K562 (cell line): ENCODE results near the gene PRAME. TPM values are rescaled to one million over a fixed set of nuclear protein-coding genes. Genes with fewer than 3 reads are reported as not detected.
A peak's percentile ranks its signal among the peaks of the same experiment; 100 is the strongest.

ENCODE experiments used
- ATAC-seq: fragments of 200-7000 bp; cut with Tn5 transposase; 3 replicates; pipeline ENCODE4 v1.9.1; 2020; ENCODE audit warnings: moderate library complexity
- BruUV-seq: library from RNA; stranded (reverse); fragments of 400-500 nt; replicated peaks from 2 replicates; lab custom pipeline; 2021; lab: Mats Ljungman, UMichigan
- CTCF ChIA-PET: fragments of 300-600 bp; formaldehyde crosslinking; extraction: SDS; loops from one replicate; lab custom pipeline; 2021; ENCODE audit warnings: low intra/inter-chr PET ratio; lab: Yijun Ruan, JAX
- POLR2A ChIA-PET: fragments of 300-600, 350-650 bp; sonication (Branson Sonifier 250); formaldehyde crosslinking; extraction: SDS; loops from one replicate; lab custom pipeline; 2021; ENCODE audit warnings: antibody characterized with exemption, inconsistent platforms; lab: Yijun Ruan, JAX
- DNase-seq, 4 experiments: peaks; one replicate each; pipeline versions ENCODE4 v3.0.0 to v3.0.0-alpha.2; 2011 to 2018; ENCODE audit warnings: low spot score in 3 of 4, mixed read lengths in 3 of 4; ENCODE audit errors: extremely low read depth in 1 of 4
- FAIRE-seq: peaks from 2 replicates; lab custom pipeline; 2011; peaks lifted over from hg19 to GRCh38; lab: Jason Lieb, UNC
- H2AFZ ChIP-seq: 2 replicates; pipeline ENCODE4 v1.6.0; 2011; ENCODE audit warnings: low read depth, low read length, control low read depth, inconsistent platforms
- H3K27ac ChIP-seq: fragments of 200-600 bp; 3 replicates; pipeline ENCODE4 v1.8.0; 2011; ENCODE audit warnings: low read depth, mild to moderate bottlenecking, control low read depth, inconsistent platforms, low read length, moderate library complexity, mixed read lengths; ENCODE audit errors: extremely low read depth
- H3K27me3 ChIP-seq, 2 experiments: fragments of 300-600 bp in 1 of 2; 2 replicates in 1 of 2; 3 replicates in 1 of 2; pipeline versions ENCODE4 v1.6.0 to v1.8.0; 2011; ENCODE audit warnings: inconsistent platforms in 2 of 2, low read length in 2 of 2, mild to moderate bottlenecking in 1 of 2, mixed read lengths in 1 of 2, moderate library complexity in 1 of 2; ENCODE audit not compliant: control insufficient read depth in 2 of 2, insufficient read depth in 2 of 2
- H3K36me3 ChIP-seq: fragments of 300-600 bp; 3 replicates; pipeline ENCODE4 v1.8.0; 2011; ENCODE audit warnings: mild to moderate bottlenecking, low read length, inconsistent platforms; ENCODE audit not compliant: control insufficient read depth, insufficient read depth
- H3K4me1 ChIP-seq, 2 experiments: fragments of 200-600 bp in 1 of 2; replicated peaks in 1 of 2; 2 replicates in 1 of 2; 3 replicates in 1 of 2; pipeline versions ENCODE4 v1.5.1 to v1.8.0; 2011; ENCODE audit warnings: inconsistent platforms in 2 of 2, low read length in 2 of 2, mild to moderate bottlenecking in 1 of 2, mixed read lengths in 1 of 2, moderate library complexity in 1 of 2; ENCODE audit not compliant: control insufficient read depth in 2 of 2, insufficient read depth in 2 of 2
- H3K4me2 ChIP-seq: 2 replicates; pipeline ENCODE4 v1.6.1; 2011; ENCODE audit warnings: low read length, control low read depth, inconsistent platforms, mixed read lengths; ENCODE audit not compliant: insufficient read depth
- H3K4me3 ChIP-seq: fragments of 200-600 bp; sonication (generic), shearing (Covaris generic); 2 replicates; pipeline ENCODE4 v1.5.1; 2016; ENCODE audit warnings: control low read depth, inconsistent platforms
- H3K79me2 ChIP-seq: fragments of 200-600 bp; 3 replicates; pipeline ENCODE4 v1.8.0; 2011; ENCODE audit warnings: low read length, inconsistent platforms; ENCODE audit not compliant: control insufficient read depth, insufficient read depth
- H3K9ac ChIP-seq, 2 experiments: 2 replicates each; pipeline versions ENCODE4 v1.6.0 to v1.6.1; 2011; ENCODE audit warnings: low read depth in 2 of 2, low read length in 2 of 2, control low read depth in 1 of 2, inconsistent platforms in 1 of 2, mild to moderate bottlenecking in 1 of 2, mixed read lengths in 1 of 2; ENCODE audit not compliant: insufficient read depth in 1 of 2
- H3K9me1 ChIP-seq: one replicate; pipeline ENCODE4 v1.6.0; 2011; ENCODE audit warnings: inconsistent platforms, mild to moderate bottlenecking, low read length, moderate library complexity; ENCODE audit not compliant: control insufficient read depth, insufficient read depth
- H3K9me3 ChIP-seq: replicated peaks from 2 replicates; pipeline ENCODE4 v1.5.1; 2011; ENCODE audit warnings: low read depth, low read length, inconsistent platforms; ENCODE audit not compliant: control insufficient read depth, insufficient read depth
- H4K20me1 ChIP-seq: replicated peaks from 2 replicates; pipeline ENCODE4 v1.6.1; 2011; ENCODE audit warnings: low read length, inconsistent platforms, mixed read lengths; ENCODE audit not compliant: control insufficient read depth, insufficient read depth
- HMGXB4 ChIP-seq: sonication (generic); formaldehyde crosslinking; IDR thresholded peaks from 2 replicates; pipeline ENCODE4 v1.8.1; 2023; ENCODE audit warnings: mild to moderate bottlenecking, missing genetic modification reagents
- MIER1 ChIP-seq: fragments of 450-650 bp; IDR thresholded peaks from 2 replicates; pipeline ENCODE4 v1.6.1; 2016; ENCODE audit warnings: antibody characterized with exemption, mild to moderate bottlenecking, low read depth
- MLX ChIP-seq, 2 experiments: fragments of 450-650 bp in 1 of 2; sonication (generic) in 1 of 2; formaldehyde crosslinking; conservative IDR thresholded peaks; 2 replicates each; pipeline versions ENCODE4 v1.4.0 to v1.8.1; 2020 to 2022; ENCODE audit warnings: mild to moderate bottlenecking in 1 of 2, missing genetic modification reagents in 1 of 2
- RB1 ChIP-seq: fragments of 450-650 bp; IDR thresholded peaks from 2 replicates; pipeline ENCODE4 v1.6.1; 2017; ENCODE audit warnings: low read depth, mild to moderate bottlenecking
- U2AF1 ChIP-seq: fragments of 200-400 bp; formaldehyde crosslinking; optimal IDR thresholded peaks from 2 replicates; pipeline ENCODE3; 2017; ENCODE audit warnings: mild to moderate bottlenecking, low read depth, low read length, moderate library complexity
- ZNF445 ChIP-seq: fragments of 250-450 bp; sonication (Bioruptor Pico); IDR thresholded peaks from 2 replicates; pipeline ENCODE4 v1.4.0; 2020; ENCODE audit warnings: low read depth, mild to moderate bottlenecking, moderate library complexity
- ZNF639 ChIP-seq, 2 experiments: fragments of 200-800 bp in 1 of 2; sonication (Bioruptor generic) in 1 of 2; sonication (generic) in 1 of 2; formaldehyde crosslinking in 1 of 2; IDR thresholded peaks in 1 of 2; conservative IDR thresholded peaks in 1 of 2; 2 replicates each; pipeline versions ENCODE4 v1.5.0 to v1.6.1; 2016 to 2020; ENCODE audit warnings: missing compliant biosample characterization in 1 of 2, missing genetic modification characterization in 1 of 2, missing genetic modification reagents in 1 of 2
- ZNF785 ChIP-seq: fragments of 250-450 bp; sonication (Bioruptor Pico); IDR thresholded peaks from 2 replicates; pipeline ENCODE4 v1.4.0; 2020; ENCODE audit warnings: mild to moderate bottlenecking
- WGBS: fragments of 100-300 bp; shearing (Covaris generic); methylation state at CpG from one replicate; pipeline ENCODE4 v1.1.6; 2016; ENCODE audit warnings: low coverage, mixed read lengths; ENCODE audit not compliant: insufficient coverage; ENCODE audit errors: missing lambda C conversion rate; 5-methylcytosine and 5-hydroxymethylcytosine counted together
- in situ Hi-C: fragments of 300-500 bp; cut with MboI; formaldehyde crosslinking; loops from 4 replicates; pipeline ENCODE4 v1.15.0; 2018; ENCODE audit warnings: inconsistent platforms, mixed read lengths
- intact Hi-C: fragments of 100-400 bp; cut with micrococcal nuclease; formaldehyde crosslinking; loops from 2 replicates; pipeline ENCODE4 v1.14.2; 2022
- polyA plus RNA-seq, 8 experiments: library from polyadenylated mRNA; depleted of rRNA in 4 of 8; stranded (reverse) in 5 of 8; unstranded in 3 of 8; fragments of >200 nt; fragmentation: Nextera tagmentation in 2 of 8; fragmentation: Illumina TruSeq in 1 of 8; extraction: Ambion mirVana in 2 of 8; extraction: Trizol in 1 of 8; gene quantifications; 2 replicates each; pipeline versions ENCODE4 v1.2.1 to v1.2.3, GENCODE V29; 2011 to 2014; ENCODE audit warnings: inconsistent platforms in 1 of 8, missing spikeins in 1 of 8
- total RNA-seq, 7 experiments: library from RNA; depleted of rRNA in 6 of 7; stranded (reverse); fragments of >200 nt in 6 of 7; fragmentation: Illumina TruSeq in 2 of 7; extraction: Trizol in 2 of 7; gene quantifications; 2 replicates each; pipeline versions ENCODE4 v1.2.1 to v1.2.3, GENCODE V29; 2011 to 2021; ENCODE audit warnings: low replicate concordance in 1 of 7
- TF ChIP-seq, protein P1 (sequence below), 3 experiments: IDR thresholded peaks in 2 of 3; conservative IDR thresholded peaks in 1 of 3; 2 replicates each; pipeline ENCODE4 v1.5.1; 2011 to 2012; ENCODE audit warnings: low read length in 3 of 3, mild to moderate bottlenecking in 3 of 3, control low read depth in 2 of 3, improper control_type of control experiment in 1 of 3, inconsistent platforms in 1 of 3, low read depth in 1 of 3, mixed read lengths in 1 of 3, moderate library complexity in 1 of 3; ENCODE audit not compliant: insufficient read depth in 2 of 3
- TF ChIP-seq, protein P2 (sequence below), 2 experiments: IDR thresholded peaks; 2 replicates each; pipeline ENCODE4 v1.6.1; 2012; ENCODE audit warnings: improper control_type of control experiment in 2 of 2, low read depth in 2 of 2, low read length in 2 of 2, borderline replicate concordance in 1 of 2

Gene PRAME
- total and polyA plus RNA-seq, 9 of the 15 experiments (the other 6 are each of a cell fraction or from before 2014, with no cell fraction given) = 662 to 2,141 (median 1,142) TPM

- Histone ChIP-seq H3K9ac (no peak overlapping the region), H3K79me2 (no peaks in the 10 kb centered on the region), H3K9me1 (peaks cover 8% of the 10 kb centered on the region), H3K4me2 (no peak overlapping the region), H4K20me1 (peaks cover 17% of the 10 kb centered on the region), H3K27me3 (peaks cover 38 to 55% of the 10 kb centered on the region in 2 experiments; a peak in 4 of 5 replicates), H2AFZ (no peak overlapping the region), H3K27ac (no peak overlapping the region), H3K36me3 (no peaks in the 10 kb centered on the region), H3K9me3 (no peaks in the 10 kb centered on the region), H3K4me3 (no peak overlapping the region), H3K4me1 (no peaks in the 10 kb centered on the region)
- CTCF ChIA-PET = interaction anchor here (0.7 to 5.1 kb wide), 15 partner anchors 10 to 364 kb away, joined by 3 to 60 read pairs (median 7); partner anchors contain the start of gene PRAME
- no peak for DNase-seq
- WGBS = 1% methylated on average over 5 of the region's 5 CpGs
- FAIRE-seq = no peak
- in situ Hi-C loops (loop anchor here (10.0 kb wide), 1 partner anchor 1470 kb away; no protein-coding TSS in a partner anchor), intact Hi-C loops (loop anchor here (2.0 kb wide), 2 partner anchors 126 to 362 kb away; no protein-coding TSS in a partner anchor)
- BruUV-seq = no TSS peak
- peak; percentile 3 for ATAC-seq
- POLR2A ChIA-PET = interaction anchor here (0.6 to 1.8 kb wide), 4 partner anchors 10 to 133 kb away, joined by 3 to 9 read pairs (median 3); no protein-coding TSS in a partner anchor
- peak; percentile 7; the same call in 1 of the 2 replicates for TF ChIP-seq HMGXB4 (CRISPR knock-in tag)
- TF ChIP-seq U2AF1 = no peak
- TF ChIP-seq, protein P1, sequence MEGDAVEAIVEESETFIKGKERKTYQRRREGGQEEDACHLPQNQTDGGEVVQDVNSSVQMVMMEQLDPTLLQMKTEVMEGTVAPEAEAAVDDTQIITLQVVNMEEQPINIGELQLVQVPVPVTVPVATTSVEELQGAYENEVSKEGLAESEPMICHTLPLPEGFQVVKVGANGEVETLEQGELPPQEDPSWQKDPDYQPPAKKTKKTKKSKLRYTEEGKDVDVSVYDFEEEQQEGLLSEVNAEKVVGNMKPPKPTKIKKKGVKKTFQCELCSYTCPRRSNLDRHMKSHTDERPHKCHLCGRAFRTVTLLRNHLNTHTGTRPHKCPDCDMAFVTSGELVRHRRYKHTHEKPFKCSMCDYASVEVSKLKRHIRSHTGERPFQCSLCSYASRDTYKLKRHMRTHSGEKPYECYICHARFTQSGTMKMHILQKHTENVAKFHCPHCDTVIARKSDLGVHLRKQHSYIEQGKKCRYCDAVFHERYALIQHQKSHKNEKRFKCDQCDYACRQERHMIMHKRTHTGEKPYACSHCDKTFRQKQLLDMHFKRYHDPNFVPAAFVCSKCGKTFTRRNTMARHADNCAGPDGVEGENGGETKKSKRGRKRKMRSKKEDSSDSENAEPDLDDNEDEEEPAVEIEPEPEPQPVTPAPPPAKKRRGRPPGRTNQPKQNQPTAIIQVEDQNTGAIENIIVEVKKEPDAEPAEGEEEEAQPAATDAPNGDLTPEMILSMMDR (IDR thresholded peaks at IDR 0.05 in 2 of 3, conservative IDR thresholded peaks at IDR 0.05 in 1 of 3; ENCODE audit: insufficient read depth in 2 of 3, low read depth in 1 of 3, low read length in 3 of 3) = no peak
- no peak for TF ChIP-seq RB1
- TF ChIP-seq ZNF445 (CRISPR knock-in tag) = no peak
- TF ChIP-seq MIER1 = no peak
- no peak for TF ChIP-seq ZNF785 (CRISPR knock-in tag)
- no peak for TF ChIP-seq MLX (CRISPR knock-in tag; conservative IDR thresholded peaks at IDR 0.05)
- TF ChIP-seq, protein P2, sequence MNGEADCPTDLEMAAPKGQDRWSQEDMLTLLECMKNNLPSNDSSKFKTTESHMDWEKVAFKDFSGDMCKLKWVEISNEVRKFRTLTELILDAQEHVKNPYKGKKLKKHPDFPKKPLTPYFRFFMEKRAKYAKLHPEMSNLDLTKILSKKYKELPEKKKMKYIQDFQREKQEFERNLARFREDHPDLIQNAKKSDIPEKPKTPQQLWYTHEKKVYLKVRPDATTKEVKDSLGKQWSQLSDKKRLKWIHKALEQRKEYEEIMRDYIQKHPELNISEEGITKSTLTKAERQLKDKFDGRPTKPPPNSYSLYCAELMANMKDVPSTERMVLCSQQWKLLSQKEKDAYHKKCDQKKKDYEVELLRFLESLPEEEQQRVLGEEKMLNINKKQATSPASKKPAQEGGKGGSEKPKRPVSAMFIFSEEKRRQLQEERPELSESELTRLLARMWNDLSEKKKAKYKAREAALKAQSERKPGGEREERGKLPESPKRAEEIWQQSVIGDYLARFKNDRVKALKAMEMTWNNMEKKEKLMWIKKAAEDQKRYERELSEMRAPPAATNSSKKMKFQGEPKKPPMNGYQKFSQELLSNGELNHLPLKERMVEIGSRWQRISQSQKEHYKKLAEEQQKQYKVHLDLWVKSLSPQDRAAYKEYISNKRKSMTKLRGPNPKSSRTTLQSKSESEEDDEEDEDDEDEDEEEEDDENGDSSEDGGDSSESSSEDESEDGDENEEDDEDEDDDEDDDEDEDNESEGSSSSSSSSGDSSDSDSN (IDR thresholded peaks at IDR 0.05; ENCODE audit: borderline replicate concordance in 1 of 2, low read depth in 2 of 2, low read length in 2 of 2) = 0 out of 4 replicates have a peak, but pooled peaks of 1 of the 2 experiments have one; percentile 33
- TF ChIP-seq ZNF639 (CRISPR knock-in tag; conservative IDR thresholded peaks at IDR 0.05 in 1 of 2, IDR thresholded peaks at IDR 0.05 in 1 of 2) = peak in 1 of 2 experiments; percentile 92; a peak in 1 of 4 replicates
These were observed 36.2 kb upstream of the PRAME start for GRCh38 chr22:22595001-22595835.
